ENCODE measurements around the gene BMERB1. TPM values are rescaled to one million over a fixed set of nuclear protein-coding genes. Genes with fewer than 3 reads are reported as not detected.

BMERB1 gene
- total and polyA plus RNA-seq, 2 experiments from 2014 or later, result 17.3 to 28.1 TPM

GRCh38 chr16:15594711-15595320, 160.4 kb downstream of the BMERB1 start (continued):
- TF ChIP-seq, protein P1, sequence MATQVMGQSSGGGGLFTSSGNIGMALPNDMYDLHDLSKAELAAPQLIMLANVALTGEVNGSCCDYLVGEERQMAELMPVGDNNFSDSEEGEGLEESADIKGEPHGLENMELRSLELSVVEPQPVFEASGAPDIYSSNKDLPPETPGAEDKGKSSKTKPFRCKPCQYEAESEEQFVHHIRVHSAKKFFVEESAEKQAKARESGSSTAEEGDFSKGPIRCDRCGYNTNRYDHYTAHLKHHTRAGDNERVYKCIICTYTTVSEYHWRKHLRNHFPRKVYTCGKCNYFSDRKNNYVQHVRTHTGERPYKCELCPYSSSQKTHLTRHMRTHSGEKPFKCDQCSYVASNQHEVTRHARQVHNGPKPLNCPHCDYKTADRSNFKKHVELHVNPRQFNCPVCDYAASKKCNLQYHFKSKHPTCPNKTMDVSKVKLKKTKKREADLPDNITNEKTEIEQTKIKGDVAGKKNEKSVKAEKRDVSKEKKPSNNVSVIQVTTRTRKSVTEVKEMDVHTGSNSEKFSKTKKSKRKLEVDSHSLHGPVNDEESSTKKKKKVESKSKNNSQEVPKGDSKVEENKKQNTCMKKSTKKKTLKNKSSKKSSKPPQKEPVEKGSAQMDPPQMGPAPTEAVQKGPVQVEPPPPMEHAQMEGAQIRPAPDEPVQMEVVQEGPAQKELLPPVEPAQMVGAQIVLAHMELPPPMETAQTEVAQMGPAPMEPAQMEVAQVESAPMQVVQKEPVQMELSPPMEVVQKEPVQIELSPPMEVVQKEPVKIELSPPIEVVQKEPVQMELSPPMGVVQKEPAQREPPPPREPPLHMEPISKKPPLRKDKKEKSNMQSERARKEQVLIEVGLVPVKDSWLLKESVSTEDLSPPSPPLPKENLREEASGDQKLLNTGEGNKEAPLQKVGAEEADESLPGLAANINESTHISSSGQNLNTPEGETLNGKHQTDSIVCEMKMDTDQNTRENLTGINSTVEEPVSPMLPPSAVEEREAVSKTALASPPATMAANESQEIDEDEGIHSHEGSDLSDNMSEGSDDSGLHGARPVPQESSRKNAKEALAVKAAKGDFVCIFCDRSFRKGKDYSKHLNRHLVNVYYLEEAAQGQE (IDR thresholded peaks at IDR 0.05; ENCODE audit: unreplicated experiment), result no peak
- TF ChIP-seq CTCF (conservative IDR thresholded peaks at IDR 0.05; ENCODE audit: low read depth in 2 of 2) (no peak), NANOG (IDR thresholded peaks at IDR 0.05; ENCODE audit: borderline replicate concordance) (no peak), ZNF114 (CRISPR knock-in tag; IDR thresholded peaks at IDR 0.05) (no peak), POLR2AphosphoS5 (IDR thresholded peaks at IDR 0.05; ENCODE audit: low read depth) (no peak), JUNB (IDR thresholded peaks at IDR 0.05; ENCODE audit: unreplicated experiment) (no peak), STAT1 (IDR thresholded peaks at IDR 0.05; ENCODE audit: unreplicated experiment) (no peak), ZNF331 (CRISPR knock-in tag; IDR thresholded peaks at IDR 0.05; ENCODE audit: low read depth) (no peak), EZH2phosphoT487 (IDR thresholded peaks at IDR 0.05; ENCODE audit: unreplicated experiment) (no peak), EZH2 (IDR thresholded peaks at IDR 0.05; ENCODE audit: low read depth, unreplicated experiment) (no peak)
- TF ChIP-seq, protein P2, sequence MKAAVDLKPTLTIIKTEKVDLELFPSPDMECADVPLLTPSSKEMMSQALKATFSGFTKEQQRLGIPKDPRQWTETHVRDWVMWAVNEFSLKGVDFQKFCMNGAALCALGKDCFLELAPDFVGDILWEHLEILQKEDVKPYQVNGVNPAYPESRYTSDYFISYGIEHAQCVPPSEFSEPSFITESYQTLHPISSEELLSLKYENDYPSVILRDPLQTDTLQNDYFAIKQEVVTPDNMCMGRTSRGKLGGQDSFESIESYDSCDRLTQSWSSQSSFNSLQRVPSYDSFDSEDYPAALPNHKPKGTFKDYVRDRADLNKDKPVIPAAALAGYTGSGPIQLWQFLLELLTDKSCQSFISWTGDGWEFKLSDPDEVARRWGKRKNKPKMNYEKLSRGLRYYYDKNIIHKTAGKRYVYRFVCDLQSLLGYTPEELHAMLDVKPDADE (IDR thresholded peaks at IDR 0.05), result no peak

DNA sequence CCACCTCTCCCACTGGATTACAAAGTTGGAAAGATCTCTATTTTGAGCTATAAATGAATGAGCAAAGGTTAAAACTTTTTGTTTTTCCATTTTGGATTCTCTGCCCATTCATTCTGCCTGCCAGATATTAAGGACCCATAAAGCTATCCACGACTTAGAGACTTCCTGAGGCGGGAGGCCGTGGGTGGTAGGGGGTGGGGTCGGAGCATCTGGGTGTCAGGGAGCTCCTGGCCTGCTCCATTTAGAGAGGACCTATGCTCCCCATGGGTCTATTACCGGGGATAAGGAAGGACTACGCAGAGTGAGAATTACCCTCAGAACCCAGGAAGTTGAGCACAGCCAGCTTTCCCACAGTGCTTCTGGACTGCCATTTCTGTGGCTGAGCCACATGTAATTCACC, 162.7 kb downstream of the BMERB1 start:
- Mint-ChIP-seq H3K36me3 (ENCODE audit: low read depth) (peaks cover 40% of the 10 kb centered on the region), H3K4me1 (peaks cover 9% of the 10 kb centered on the region), H3K9me3 (no peaks in the 10 kb centered on the region), H3K27me3 (ENCODE audit: insufficient read depth, low read depth, poor library complexity) (peaks cover 5% of the 10 kb centered on the region), H3K27ac (no peak overlapping the region), H3K4me3 (no peak overlapping the region)
- Histone ChIP-seq H3K27ac (ENCODE audit: low read depth) (no peak overlapping the region), H3K9me2 (ENCODE audit: insufficient read depth) (no peaks in the 10 kb centered on the region), H4K20me1 (replicated peaks; ENCODE audit: insufficient read depth) (peaks cover 17% of the 10 kb centered on the region; the same call in 1 of the 2 replicates), H3K79me2 (replicated peaks; ENCODE audit: insufficient read depth) (no peaks in the 10 kb centered on the region), H3K4me2 (no peak overlapping the region), H3K27me3 (ENCODE audit: insufficient read depth) (no peaks in the 10 kb centered on the region), H3F3A (replicated peaks; ENCODE audit: low read depth) (no peaks in the 10 kb centered on the region), H3K4me3 (no peak overlapping the region), H2AFZ (no peak overlapping the region), H3K36me3 (ENCODE audit: insufficient read depth) (peaks cover 20% of the 10 kb centered on the region), H3K4me1 (ENCODE audit: insufficient read depth) (no peaks in the 10 kb centered on the region)
- DNase-seq (ENCODE audit: low spot score) (no peak), ATAC-seq (no peak)
- TF ChIP-seq ZNF114 (CRISPR knock-in tag; IDR thresholded peaks at IDR 0.05) (no peak), JUNB (IDR thresholded peaks at IDR 0.05; ENCODE audit: unreplicated experiment) (no peak), NANOG (IDR thresholded peaks at IDR 0.05; ENCODE audit: borderline replicate concordance) (no peak), EZH2phosphoT487 (IDR thresholded peaks at IDR 0.05; ENCODE audit: unreplicated experiment) (no peak), ZNF331 (CRISPR knock-in tag; IDR thresholded peaks at IDR 0.05; ENCODE audit: low read depth) (no peak), STAT1 (IDR thresholded peaks at IDR 0.05; ENCODE audit: unreplicated experiment) (no peak)
- TF ChIP-seq, protein P2 (IDR thresholded peaks at IDR 0.05), result no peak
- TF ChIP-seq, protein P1 (IDR thresholded peaks at IDR 0.05; ENCODE audit: unreplicated experiment), result no peak
